Cortex of kidney (tissue), 1 donor: ENCODE measurements around the gene MOV10L1.
A peak's percentile ranks its signal among the peaks of the same experiment; 100 is the strongest.

ENCODE experiments used
- DNase-seq: peaks from one replicate; lab custom pipeline; 2025; lab: John Stamatoyannopoulos, UW

The MOV10L1 gene

DNA sequence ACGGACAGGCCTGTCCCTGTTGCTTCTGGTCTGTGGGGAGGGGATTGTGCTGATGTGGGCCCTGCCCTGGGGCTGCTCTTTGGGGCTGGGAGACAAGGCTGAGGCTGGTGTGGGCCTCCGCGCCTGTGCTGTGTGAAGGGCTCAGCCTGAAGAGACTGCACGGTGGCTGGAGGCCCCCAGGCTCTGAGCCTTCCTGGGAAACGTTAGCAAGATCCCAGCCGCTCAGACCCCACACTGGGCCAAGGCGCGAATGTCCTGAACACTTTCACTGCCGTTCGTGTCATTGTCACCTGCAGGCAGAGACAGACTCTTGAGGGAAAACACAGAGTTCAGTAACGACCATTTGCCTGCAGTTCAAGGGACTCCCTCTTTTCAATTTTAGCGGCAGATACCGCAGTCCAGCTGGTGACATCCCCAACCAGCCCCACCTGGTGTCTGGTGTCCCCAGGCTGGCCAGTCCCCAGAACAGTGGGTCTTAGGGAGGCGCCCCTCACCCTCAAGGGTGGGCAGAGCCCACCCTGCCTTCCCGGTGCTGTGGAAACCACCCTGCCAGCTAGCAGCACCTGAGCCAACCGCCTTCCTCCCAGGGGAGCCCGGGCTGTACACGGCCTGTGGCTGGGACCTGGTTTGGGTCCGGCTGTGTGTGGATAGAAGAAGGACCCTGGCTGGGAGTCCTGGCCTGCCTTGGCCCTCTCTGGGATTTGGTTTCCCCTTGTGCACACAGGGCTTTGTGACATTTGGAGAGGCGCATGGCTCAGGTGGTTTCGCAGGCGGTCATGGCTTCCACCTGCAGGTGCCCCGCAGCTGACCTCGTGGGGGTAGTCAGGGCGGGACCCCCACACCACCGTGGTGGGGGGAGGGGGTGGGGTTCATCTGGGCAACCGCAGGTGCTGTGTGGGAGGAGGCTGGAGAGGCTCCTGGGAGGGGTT is 86.4 kb downstream of the MOV10L1 start:
- no peak for DNase-seq

DNA sequence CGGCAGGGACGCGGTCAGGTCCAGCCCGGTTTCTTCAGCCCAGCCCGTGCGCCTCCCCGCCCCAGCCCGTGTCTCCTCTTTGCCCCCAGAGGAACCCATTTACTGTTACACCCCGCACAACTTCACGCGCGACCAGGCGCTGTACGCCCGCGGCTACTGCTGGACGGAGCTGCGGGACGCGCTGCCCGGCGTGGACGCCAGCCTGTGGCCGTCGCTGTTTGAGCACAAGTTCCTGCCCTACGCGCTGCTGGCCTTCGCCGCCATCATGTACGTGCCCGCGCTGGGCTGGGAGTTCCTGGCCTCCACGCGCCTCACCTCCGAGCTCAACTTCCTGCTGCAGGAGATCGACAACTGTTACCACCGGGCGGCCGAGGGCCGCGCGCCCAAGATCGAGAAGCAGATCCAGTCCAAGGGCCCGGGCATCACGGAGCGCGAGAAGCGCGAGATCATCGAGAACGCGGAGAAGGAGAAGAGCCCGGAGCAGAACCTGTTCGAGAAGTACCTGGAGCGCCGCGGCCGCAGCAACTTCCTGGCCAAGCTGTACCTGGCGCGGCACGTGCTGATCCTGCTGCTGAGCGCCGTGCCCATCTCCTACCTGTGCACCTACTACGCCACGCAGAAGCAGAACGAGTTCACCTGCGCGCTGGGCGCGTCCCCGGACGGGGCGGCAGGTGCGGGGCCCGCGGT is 87.2 kb downstream of the MOV10L1 start:
- DNase-seq = no peak

DNA sequence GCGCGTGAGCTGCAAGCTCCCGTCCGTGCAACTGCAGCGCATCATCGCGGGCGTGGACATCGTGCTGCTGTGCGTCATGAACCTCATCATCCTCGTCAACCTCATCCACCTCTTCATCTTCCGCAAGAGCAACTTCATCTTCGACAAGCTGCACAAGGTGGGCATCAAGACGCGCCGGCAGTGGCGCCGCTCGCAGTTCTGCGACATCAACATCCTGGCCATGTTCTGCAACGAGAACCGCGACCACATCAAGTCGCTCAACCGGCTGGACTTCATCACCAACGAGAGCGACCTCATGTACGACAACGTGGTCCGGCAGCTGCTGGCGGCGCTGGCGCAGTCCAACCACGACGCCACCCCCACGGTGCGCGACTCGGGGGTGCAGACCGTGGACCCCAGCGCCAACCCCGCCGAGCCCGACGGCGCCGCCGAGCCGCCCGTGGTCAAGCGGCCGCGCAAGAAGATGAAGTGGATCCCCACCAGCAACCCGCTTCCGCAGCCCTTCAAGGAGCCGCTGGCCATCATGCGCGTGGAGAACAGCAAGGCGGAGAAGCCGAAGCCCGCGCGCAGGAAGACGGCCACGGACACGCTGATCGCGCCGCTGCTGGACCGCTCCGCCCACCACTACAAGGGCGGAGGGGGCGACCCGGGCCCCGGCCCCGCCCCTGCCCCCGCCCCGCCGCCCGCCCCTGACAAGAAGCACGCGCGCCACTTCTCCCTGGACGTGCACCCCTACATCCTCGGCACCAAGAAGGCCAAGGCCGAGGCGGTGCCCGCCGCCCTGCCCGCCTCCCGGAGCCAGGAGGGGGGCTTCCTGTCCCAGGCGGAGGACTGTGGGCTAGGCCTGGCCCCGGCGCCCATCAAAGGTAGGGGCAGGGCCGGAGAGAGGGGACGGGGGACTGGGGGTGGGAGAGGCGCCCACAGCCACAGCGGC is 88.0 kb downstream of the MOV10L1 start:
- no peak for DNase-seq

DNA sequence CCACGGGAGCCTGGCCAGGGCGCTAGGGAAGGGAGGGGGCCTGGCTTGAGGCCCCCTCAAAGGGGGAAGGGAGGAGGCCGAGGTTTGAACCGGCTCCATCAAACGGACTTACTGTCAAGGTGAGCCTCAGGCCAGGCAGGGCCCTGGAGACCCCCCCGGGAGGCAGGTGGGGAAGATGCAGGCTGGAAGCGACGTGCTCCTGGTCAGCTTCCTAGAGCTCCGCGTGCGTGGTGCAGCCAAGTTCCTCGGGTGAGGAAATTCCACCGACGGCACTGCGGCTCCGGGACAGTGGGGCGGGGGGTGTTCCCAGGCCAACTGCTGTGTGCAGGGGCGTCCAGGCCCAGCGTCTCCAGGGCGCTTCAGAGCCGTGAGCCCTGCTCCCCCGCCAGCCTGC is 88.7 kb downstream of the MOV10L1 start:
- DNase-seq = no peak

DNA sequence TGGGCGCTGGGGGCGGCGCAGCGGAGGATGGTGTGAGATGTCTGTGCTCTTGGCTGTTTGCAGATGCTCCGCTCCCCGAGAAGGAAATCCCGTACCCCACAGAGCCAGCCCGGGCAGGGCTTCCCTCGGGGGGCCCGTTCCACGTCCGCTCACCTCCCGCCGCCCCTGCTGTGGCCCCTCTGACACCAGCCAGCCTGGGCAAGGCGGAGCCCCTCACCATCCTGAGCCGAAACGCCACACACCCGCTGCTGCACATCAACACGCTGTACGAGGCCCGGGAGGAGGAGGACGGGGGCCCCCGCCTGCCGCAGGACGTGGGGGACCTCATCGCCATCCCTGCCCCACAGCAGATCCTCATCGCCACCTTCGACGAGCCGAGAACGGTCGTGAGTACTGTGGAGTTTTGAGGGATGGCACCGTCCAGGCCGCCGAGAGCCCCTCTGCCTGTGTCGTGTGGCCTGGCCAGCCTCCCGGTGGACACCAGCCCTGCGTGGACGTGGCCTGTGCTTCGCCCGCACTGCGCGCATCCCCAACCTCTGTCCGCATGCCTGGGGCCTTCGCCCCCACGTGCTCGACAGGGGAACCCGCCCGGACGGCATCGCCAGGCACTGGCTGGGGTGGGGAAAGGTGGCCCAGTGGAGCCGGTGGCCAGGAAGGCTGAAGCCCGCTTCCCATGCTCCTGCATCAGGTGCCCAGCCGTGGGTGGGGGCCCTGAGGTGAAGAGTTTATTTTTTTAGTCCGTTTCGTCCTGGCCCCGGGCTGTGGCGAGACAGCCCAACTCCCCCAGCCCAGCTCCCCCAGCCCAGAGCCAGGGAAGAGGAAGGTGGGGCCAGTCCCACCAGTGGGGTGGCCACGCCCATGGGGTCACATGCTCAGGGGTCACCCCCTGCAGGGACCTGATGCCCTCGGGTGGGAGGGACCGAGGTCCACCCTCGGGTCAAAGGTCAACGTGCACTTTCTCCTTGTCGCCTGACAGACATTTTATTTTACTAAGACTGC is 89.4 kb downstream of the MOV10L1 start:
- no peak for DNase-seq

DNA sequence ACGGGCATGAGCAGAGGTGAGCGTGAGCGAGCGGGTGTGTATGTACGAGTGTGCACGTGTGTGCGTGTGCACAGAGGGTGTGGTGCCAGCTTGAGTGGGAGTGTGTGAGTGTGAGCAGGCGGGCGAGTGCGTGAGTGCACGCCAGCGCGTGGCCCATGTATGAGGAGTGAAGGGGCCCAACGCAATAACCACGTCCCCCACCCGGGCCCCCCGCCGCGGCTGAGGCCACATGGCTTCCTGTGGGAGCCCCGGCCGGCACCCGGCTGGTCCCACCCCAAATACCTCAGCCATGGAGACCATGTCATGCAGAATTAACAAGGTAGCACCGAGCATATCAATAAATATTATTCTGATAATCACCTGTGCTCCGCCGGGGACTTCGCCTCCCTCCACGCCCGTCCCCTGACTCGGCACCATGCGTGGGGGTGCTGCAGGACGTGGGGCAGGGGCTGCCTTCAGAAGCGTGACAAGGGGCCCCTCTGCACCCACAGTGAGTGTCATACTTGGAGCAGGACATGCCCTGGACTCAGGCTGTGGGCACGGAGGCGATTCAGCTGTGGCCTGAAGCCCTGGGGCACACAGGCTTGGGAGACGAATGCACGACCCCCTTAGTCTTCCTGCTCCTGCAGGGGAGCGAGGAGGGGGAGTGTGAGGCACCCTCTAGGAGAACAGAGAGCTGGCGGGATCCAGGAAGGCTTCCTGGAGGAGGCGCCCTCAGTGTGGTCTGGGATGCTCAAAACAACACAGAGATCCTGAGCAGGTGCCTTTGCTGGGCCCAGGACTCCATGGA is 90.3 kb downstream of the MOV10L1 start:
- no peak for DNase-seq

DNA sequence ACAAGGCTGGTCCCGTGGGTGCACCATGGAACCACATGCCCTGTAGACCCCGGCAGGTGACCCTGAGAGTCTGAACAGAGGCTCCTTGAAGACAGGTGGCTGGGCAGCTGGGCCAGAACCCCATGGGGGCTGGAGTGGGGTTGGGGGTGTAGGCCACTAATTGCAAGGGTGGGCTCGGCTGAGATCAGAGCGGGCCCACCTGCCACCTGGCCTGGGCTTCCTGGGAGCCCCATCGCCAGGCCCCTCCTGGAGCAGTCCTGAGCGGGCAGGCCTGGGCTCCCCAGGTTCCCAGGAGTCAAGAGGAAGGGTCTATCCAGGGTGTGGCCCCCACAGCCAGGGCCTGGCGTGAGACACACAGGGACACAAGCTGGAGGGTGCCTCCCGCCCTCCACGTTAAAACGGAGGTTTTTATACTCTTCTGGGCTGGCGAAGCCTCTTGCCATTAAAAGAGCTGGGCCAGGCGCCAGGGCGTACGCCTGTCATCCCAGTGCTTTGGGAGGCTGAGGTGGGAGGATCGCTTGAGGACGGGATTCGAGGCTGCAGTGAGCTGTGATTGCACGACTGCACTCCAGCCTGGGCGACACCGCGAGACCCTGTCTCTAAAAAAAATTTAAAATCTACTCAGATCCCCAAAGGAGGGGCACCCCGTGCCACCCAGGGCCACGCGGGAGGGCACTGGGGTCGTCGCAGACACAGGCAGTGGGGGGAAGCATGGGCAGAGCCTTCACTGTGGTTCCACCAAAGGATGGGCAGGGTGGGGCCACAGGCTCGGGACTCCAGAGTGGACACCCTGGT is 91.1 kb downstream of the MOV10L1 start:
- no peak for DNase-seq

DNA sequence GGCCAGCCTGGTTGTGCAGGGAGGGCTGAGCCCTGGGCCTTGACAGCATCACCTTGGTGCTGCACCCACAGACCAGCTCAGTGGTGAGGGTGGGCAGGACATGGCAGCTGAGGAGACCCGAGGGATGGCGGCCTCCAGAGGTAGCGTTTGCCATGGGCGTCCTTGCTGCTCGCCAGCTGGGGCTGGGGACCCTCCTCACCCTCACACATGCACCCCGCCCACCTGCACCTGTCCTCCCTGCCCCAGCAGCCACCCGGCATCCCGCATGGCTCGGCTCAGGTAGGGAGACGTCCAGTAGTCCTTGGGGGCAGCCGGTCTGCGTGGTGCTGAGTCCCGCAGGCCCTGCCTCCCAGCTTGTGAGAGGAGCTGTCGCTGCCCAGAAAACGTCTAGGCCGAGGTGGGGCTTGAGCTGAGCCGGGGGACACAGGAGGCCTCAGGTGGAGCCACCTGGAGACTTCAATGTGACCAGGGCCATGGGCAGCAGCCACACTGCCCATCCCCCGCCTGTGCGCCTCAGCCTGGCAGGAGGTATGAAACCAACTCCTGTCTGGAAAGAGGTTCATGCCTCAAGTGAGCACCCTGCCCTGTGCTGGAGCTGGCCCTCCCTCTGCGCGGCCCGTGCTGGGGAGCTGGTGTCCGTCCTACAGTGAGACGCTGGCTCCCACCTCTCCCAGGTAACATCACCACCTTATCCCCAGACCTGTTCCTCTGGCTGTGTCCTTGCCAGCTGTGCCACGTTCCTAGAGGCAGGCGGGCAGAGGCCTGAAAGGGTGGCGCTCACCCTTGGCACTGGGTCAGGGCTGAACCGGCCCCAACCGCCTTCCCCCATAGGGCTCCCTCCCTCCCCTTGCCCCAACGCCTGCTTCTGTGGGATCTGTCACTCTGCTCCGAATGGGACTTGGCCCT is 92.6 kb downstream of the MOV10L1 start:
- DNase-seq = no peak

DNA sequence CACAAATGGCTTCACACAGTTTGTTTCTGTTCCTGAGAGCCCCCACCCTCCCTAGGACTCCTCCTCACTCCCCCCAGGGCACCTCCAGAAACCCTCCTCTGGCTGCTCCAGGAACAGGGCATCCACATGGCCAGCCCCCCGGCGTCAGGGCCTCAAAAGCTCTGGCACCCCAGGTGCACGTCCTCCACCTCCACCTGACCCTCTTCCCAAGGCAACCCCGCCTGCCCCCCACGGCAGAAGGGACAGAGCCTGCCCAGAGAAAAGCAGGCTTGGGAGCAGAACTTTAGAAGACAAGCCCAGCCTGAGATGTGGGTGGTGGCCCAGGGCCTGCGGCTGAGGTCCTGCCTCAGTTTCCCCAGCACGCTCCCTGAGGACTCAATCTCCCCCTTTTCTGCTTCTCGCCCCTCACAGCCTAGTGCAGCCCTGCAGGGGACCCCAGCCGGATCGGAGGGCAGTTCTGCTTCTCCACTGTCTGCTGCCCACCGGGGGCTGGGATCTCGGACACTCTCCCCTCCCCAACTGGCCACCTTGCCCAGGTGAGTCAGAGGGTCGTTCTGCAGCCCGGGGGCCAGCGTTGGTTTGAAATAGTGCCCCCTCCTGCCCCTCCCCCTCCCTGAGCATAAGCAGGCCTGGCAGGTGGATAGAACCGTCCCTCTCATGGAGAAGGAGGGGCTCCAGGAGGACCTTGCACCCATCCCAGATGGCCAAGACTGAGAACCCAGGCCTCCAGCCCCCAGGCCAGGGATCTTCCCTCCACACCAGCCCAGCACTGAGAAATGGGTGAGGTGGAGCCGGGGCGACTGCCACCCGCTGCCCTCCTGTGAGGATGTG is 93.5 kb downstream of the MOV10L1 start:
- no peak for DNase-seq

DNA sequence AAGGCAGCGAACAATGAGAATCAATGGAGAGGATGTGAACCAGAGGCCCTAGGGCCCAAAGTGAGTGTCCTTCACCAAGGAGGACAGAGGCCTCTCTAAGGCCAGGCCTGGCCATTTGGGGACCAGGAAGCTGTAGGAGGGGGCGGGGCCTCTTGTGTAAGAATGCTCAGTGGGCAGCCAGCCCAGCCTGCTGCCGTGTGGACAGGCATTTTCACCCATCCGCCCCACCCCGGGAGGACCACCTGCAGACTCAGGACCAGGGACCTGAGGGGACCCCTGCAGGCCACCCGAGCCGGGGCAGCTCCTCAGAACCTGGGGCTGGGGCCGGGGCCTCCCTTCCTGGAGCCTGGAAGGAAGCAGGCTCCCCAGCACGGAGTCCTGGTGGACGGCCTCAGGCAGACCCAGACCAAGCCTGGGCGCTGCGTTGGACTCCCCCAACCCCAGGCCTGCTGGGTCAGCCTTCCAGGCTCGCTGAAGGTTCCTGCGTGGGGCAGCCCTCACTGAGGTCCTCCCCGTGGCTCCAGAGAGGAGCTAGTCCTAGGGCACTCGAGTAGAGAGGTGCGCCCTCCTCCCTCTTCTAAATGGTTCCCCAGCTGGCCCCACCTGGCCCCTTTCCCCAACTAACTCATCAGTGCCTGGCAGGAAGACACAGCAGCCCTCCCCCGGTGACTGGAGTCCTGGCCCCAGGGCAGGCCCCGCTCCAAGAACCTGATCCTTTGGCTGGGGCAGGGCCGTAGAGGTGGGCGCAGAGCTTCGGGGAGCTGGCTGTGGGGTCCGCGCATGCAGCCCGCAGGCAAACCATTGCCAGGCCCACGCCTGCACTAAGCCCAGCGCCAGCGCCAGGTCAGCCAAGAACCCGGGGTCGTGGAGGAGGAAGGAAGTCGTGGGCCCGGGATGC is 94.4 kb downstream of the MOV10L1 start:
- no peak for DNase-seq

DNA sequence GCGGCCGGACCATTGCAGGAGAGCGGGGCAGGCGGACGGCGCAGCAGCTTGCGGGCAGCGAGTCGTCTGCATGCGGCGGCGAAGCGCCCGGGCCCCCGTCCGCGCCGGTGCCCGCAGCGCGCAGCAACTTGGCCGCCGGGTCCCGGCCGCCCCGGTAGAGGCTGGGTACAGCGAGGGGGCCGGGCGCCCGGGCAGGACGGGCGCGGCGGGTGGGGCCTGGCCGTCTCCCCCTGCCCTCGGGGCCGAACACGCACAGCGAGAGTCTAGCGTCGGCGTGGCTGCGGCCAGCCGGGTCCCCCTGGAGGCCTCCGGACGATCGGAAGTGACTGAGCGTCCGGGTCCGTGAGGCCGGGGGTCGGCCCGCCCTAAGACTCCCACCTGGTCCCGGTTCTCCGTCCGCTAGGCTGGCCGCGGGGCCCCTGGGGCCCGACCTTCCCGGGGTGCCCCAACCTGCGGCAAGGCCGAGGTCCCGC is 95.1 kb downstream of the MOV10L1 start:
- no peak for DNase-seq

DNA sequence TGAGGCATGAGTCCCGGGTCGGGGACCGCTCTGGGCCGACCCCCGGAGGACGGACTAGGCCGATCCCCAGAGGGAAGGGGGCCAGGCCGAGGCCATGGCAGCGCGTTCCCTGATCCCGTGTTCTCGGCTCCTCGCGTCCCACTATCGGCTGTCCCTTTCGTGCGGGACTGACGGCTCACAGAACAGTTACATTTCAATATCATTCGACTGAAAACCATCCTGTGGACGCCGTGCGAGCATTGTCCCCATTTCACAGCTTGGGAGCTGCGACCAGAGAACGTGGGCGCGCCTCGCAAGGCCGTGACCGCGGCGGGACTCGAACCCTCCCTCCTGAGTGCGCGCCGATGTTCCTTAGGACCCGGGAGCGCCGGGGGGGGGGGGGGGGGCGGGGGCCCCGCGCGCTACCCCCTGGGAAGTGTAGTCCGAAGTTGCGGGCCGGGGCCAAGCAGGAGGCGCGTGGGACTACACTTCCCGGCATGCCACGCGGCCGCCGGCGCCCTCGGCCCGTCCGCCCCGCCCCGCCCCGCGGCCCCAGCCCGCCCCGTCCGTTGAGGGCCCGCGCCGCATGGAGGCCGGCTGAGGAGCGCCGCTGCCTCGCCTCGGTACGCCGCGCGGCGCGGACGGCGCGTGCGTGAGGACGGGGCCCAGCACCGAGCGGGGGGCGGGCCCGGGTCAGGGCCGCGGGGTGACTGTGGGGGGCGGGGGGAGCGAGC is 95.7 kb downstream of the MOV10L1 start, which contains the start of gene TRABD:
TRABD (plus strand) TSS at position 539 of the 713 bp plus-strand sequence. CDS start 7,148 bp downstream, outside the sequence.
- DNase-seq = peak; percentile 63

DNA sequence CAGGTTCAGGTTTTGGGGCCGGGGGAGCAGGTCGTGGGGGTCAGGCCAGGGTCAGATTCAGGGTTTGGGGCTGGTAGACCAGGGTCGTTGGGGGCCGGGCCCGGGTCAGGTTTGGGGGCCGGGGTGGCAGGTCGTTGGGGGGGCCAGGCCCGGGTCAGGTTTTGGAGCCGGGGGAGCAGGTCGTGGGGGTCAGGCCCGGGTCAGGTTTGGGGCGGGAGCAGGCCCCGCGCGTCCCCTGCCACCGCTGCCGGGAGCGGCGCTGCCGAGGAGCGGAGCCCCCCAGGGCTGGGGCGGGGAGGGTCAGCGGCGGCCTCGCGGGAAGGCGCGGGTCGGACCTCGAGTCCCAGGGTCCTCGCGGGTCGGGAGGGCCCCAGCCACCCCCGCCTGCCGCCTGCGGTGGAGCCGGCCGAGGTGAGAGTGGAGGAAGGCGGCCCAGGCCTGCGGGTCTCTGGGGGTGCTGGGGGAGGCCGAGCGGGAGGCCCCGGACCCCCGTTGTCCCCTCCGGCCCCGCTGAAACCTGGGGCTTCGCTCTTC is 96.4 kb downstream of the MOV10L1 start:
- DNase-seq = no peak

DNA sequence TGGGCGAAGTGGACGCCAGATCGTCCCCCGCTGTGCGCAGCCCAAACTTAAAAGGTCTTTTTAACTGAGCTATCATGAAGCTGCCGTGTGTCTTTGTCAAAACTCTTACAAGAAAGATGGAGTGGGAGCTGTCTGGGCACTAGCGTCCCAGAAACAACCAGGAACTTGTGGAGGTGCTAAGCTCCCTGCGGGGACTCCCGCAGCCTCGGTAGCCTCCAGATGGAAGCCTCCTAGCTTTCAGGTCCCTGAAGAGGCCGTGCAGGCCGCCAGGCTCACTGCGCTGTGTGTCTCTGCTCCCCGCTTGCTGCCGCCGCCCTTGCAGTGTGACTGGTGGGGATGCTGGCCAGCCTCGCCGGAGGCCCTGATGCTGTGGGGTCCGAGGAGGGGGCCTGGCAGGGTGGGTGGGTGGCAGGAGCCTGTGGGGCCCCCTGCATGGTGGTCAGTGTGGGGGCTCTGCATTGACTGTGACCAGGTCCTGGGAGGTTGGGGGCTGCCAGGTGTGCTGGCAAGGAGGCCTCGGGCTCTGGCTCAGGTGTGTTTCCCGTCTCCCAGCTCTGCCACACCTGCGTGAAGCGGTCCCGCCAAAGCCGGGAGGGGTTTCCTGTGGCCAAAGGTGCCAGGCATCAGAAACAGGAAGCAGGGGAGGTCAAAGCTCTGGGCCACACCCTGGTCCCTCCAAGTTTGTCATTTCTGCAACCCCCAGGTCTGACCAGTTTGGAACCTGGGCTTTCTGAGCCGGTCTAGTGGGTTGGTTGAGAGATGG is 97.1 kb downstream of the MOV10L1 start:
- no peak for DNase-seq
